GM12892 (cell line): ENCODE results near the gene CHD8.
"Not testable (repeated sequence)": the region's sequence is repeated elsewhere in the genome, so short reads cannot be mapped to it uniquely, and the experiment has no call there.

ENCODE experiments used
- DNase-seq: peaks from one replicate; pipeline ENCODE4 v3.0.0; 2011; ENCODE audit not compliant: insufficient read length
- FAIRE-seq: peaks from 2 replicates; lab custom pipeline; 2011; peaks lifted over from hg19 to GRCh38; lab: Jason Lieb, UNC
- POLR2A ChIP-seq: IDR thresholded peaks from 2 replicates; pipeline ENCODE4 v1.6.1; 2011; ENCODE audit warnings: low read depth, low read length, control low read depth
- POLR2AphosphoS5 ChIP-seq: IDR thresholded peaks from 2 replicates; pipeline ENCODE4 v1.6.1; 2011; ENCODE audit warnings: low read depth, low read length, control low read depth
- TAF1 ChIP-seq: IDR thresholded peaks from 2 replicates; pipeline ENCODE4 v1.6.1; 2011; ENCODE audit warnings: low read depth, mild to moderate bottlenecking, control low read depth, low read length, borderline replicate concordance

Gene CHD8

DNA sequence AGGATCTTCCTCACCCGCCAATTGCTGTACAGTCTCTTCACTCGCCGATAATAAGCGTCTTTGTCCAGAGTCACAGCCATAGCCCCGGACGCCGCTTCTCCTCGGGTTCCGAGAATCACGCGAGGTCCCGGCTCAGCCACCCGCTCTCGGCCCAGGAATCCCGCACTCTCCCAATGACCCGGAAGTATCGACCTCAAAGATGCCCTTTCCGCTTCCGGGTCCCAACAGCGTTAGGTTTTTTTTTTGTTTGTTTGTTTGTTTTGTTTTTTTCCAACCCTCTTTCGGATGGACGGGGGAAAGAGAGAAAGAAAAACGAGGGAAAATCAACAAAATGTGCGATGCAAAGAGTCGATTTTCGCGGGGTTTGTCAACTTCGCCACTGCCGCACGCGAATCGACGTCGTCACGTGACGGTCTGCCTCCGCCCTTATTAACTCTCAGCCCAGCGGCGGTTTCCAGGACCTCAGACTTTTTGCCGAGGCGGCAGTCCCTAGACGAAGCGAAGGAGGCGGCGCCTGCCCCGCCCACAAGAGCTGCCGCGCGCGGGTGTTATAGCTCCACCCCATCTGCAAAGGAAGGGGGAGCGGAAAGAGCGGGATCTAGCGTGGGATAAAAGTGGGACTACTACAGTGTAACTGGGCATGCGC, 72.0 kb downstream of the CHD8 start, which contains the start of gene SUPT16H:
SUPT16H (minus strand) TSS at position 172 of the 646 bp plus-strand sequence; CDS start at position 80, 92 bp downstream.
- DNase-seq (peak; percentile 66), FAIRE-seq (peak; percentile 91)
- TF ChIP-seq POLR2A (peak; percentile 83), POLR2AphosphoS5 (peak; percentile 87), TAF1 (peak; percentile 80; the same call in 1 of the 2 replicates)

DNA sequence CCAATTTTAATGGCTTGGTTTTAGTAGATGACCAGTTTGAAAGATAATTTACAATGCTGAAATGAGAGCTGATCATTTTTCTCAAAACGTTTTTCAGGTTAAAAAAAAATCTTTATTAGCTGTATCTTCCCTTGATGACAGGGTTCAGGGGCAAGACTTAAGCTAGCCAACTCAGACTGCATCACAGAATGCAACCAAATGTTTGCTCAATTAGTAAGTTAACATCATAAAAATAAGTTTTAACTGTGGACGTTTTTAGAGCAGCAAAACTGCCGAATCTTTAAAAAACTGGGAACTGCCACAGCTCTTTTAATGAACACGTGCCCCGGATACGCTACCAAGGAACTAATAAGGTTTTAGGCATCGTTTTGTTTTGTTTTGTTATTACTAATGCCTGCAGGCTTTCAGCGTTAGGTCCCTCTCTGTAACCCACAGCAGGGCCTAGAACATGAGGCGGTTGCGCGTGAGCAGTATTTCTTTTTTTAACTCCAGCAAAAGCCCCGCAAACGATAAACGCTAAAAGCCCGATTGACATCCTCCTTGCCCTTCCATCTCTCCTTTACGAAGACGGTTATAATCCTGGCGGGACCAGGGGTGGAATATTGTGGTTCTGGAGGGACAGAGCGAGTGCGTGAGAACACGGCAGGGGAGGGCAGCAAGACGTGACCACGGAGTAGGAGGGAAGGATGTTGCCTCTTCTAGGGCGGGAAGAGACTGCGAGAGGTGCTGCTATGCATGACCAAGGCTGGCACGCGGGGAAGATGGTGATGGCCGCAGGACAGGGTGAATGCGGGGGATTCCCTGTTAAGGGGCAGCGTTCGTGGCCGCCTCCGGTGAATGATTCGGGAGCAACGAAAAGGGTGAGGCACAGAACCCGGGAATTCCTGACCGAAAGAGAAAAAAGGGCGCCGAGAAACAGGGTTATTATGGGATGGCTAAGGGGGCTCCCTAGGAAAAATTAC, 72.8 kb downstream of the CHD8 start:
- DNase-seq (peak; percentile 20), FAIRE-seq (peak; percentile 70)
- TF ChIP-seq TAF1 (no peak), POLR2A (peak; percentile 65), POLR2AphosphoS5 (peak; percentile 86)

DNA sequence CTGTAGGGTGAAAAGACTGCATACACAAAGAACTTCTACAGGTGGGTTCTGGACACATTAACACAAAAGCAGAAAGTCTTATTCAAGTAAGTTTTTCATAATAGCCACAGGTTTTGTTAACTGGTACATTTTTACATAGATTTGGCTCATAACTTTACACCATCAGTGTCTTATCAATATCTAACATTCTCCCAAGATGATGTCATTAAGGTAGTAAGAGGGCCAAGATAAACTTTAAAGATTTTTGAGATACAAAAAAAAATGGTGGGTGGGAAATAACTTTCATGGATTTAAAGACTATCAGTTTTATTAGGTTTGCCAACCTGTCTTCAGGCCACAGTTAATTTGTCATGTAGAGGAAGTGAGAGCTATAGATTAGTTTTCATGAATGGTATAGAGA, 73.8 kb downstream of the CHD8 start:
- TF ChIP-seq POLR2A (no peak), POLR2AphosphoS5 (no peak), TAF1 (no peak)
- DNase-seq, result no peak
- no peak for FAIRE-seq

DNA sequence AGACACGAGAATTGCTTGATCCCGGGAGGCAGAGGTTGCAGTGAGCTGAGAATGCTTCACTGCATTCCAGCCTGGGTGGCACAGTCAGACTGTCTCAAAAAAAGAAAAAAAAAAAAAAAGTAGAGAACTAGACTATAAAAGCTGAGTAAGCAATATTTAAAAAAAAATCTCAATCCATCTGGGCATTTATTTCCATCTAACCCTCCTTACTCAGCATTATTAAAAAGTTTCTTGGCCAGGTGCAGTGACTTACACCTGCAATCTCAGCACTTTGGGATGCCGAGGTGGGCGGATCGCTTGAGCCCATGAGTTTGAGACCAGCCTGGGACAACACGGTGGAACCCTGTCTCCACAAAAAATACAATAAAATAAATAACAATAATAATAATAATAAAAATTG, 76.6 kb downstream of the CHD8 start:
- DNase-seq (no peak), FAIRE-seq (no peak)
- TF ChIP-seq POLR2AphosphoS5 (no peak), POLR2A (no peak), TAF1 (no peak)

DNA sequence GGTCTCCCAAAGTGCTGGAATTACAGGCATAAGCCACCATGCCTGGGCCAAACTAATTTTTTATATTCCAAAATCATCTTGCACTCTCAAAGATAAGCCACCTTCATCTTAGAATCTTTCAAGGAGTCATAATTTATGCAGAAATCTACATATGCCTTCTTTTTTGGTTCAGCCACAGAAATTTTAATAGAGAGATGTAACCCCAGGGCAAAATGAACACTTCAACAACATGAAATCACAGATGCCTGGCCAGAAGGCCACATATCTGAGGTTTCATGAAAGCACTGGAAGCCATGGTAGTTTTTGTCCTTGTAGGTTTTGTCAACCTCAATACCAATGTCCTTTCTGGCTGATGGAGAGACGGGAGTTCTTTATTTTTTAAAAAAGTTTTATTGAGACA, 81.9 kb downstream of the CHD8 start:
- DNase-seq (no peak), FAIRE-seq (no peak)
- TF ChIP-seq TAF1, result no peak
- no peak for TF ChIP-seq POLR2A
- no peak for TF ChIP-seq POLR2AphosphoS5

DNA sequence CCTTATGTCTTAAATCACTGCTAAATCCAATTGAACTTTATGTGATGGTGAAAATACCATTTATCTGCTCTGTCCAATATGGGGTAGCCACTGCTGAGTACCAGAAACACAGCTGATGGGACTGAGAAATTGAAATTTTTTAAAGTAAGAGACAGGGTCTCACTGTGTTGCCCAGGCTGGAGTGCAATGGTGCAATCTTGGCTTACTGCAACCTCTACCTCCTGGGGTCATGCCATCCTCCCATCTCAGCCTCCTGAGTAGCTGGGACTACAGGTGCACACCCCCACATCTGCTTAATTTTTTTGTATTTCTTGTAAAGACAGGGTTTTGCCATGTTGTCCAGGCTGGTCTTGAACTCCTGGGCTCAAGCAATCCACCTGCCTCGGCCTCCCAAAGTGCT, 83.1 kb downstream of the CHD8 start:
- FAIRE-seq, DNase-seq: not testable (repeated sequence)

DNA sequence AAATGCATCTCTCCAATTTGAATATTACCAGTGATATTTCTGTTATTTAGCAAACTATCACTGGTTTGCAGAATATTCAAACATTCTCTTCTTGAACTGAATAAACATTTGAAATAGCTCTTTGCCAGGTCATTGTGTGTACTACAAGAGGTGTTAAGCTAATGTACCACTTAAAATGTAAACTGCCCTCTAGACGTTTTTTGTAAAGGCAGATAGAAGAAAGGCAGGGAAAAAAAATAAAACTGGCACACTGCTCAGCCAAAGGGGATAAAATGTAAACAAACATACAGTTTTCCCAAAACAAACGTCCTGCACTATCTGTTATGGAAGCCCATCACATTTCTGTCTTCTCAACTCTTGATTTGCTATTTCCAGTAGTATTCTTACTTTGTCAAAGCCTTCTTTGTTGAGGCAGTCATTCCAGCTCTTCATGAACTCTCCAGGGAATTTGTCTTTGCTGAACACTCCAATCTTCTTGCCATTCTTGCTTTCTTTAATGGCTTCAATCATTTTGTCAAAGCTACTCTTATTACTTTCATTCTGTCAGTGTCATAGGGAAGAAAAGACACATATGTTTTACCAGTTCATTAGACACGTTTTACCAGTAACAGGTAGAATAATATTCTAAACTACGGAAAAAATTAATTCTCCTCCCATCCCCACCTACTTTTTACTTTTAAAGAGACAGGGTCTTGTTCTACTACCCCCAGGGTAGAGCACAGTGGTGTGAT, 85.8 kb downstream of the CHD8 start:
- TF ChIP-seq POLR2A (no peak), TAF1 (no peak), POLR2AphosphoS5 (no peak)

DNA sequence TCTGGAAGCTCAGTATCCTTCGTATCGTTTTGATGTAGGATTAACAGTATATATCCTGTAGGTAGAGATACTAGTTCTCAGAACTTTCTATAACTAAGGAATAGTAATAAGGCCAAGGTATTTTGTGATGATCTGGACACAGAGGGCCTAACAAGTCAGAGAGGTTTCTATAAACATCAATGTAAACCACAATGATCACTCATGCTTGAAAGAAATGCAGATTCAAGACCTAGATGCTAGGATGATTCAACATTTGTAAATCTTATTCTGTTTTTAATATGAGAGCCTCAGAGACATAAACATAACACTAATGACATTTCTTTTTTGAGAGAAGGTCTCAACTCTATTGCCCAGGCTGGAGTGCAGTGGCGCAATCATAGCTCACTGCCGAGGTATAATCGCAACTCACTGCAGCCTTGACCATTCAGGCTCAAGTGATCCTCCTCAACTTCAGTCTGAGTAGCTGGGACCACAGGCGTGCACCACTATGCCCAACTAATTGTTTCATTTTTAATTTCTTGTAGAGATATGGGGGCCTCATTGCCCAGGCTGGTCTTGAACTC, 88.3 kb downstream of the CHD8 start:
- FAIRE-seq (no peak), DNase-seq (no peak)
- TF ChIP-seq TAF1, result no peak
- TF ChIP-seq POLR2A, result no peak
- TF ChIP-seq POLR2AphosphoS5, result no peak

More for the DNA sequence above, 85.8 kb downstream of the CHD8 start:
- DNase-seq (no peak), FAIRE-seq (no peak)

DNA sequence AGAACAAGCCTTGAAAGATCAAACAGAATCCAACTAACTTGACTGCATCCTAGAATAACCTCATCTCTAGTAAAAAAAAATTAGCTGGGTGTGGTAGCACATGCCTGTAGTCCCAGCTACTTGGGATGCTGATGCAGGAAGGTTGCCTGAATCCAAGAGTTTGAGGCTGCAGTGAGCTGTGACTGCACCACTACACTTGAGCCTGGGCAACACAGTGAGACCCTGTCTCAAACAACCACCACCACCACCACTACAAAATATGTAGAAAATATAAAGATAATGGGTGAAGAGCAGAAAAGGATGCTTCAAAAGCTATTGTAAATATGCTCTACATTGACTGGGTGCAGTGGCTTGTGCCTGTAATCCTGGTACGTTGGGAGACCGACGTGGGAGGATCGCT, 99.4 kb downstream of the CHD8 start:
- TF ChIP-seq POLR2A (no peak), POLR2AphosphoS5 (no peak), TAF1 (no peak)
- DNase-seq (no peak), FAIRE-seq (no peak)

DNA sequence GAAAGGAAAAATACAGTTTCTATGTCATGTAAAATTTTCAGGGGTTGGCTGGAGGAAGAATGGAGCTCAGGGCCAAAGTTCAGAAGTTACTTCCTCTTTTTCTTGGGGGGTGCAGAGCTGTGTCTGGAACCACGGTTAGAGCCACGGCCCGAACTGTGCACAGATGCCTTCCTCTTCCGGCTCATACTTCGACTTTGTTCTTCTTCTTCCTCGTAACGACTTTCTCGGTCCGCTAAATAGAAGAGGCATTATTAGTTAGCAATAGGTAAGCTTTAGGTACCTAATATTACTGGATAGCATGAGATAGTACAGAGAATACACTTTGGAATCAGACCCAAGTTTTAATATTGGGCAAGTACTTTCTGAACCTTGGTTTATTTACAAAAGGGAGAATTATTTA, 103.3 kb downstream of the CHD8 start:
- FAIRE-seq (peak; percentile 5), DNase-seq (no peak)
- TF ChIP-seq POLR2AphosphoS5 (no peak), TAF1 (no peak), POLR2A (no peak)

DNA sequence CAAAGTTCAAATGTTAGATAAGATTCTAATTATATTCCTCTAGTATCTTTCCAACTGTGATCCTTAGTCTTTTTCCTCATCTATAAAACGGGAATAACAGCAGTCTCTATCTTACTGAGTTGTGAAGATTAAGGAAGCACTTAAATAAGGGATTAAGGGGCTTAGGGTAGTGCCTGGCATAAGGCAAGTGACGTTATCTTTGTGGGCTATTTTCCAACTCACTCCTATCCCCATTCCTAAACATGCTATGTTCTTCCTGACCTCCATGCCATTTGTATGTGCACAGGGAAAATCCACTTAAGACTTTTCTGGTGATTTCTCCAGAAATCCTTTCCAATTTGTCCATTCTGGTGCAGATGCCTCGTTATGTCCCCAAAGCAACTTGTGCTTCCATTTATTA, 105.4 kb downstream of the CHD8 start:
- FAIRE-seq (no peak), DNase-seq (no peak)
- peak; percentile 44; the same call in 1 of the 2 replicates for TF ChIP-seq POLR2AphosphoS5
- TF ChIP-seq POLR2A, result no peak
